Breast epithelium (tissue), 3 donors: ENCODE data around the gene SRRM2.

Experiments used
- CTCF ChIP-seq, 3 donors: fragments of 450-650 bp; IDR thresholded peaks; one replicate each; pipeline ENCODE4 v1.5.1; 2016 to 2017; ENCODE audit warnings: antibody characterized with exemption in 3 of 3, mild to moderate bottlenecking in 3 of 3, moderate library complexity in 3 of 3
- POLR2A ChIP-seq: fragments of 450-650 bp; IDR thresholded peaks from one replicate; pipeline ENCODE4 v1.6.1; 2016; ENCODE audit warnings: antibody characterized with exemption, mild to moderate bottlenecking, moderate library complexity
- POLR2AphosphoS5 ChIP-seq, 3 donors: sonication (generic); formaldehyde crosslinking; IDR thresholded peaks; one replicate each; pipeline ENCODE4 v1.6.1; 2017; ENCODE audit warnings: antibody characterized with exemption in 3 of 3

GRCh38 chr16:2706085-2706484 lies 46.4 kb upstream of the SRRM2 start:
- TF ChIP-seq CTCF (IDR thresholded peaks at IDR 0.05): no peak
- TF ChIP-seq POLR2A: no peak
- TF ChIP-seq POLR2AphosphoS5 (IDR thresholded peaks at IDR 0.05): no peak
